Measurements from ENCODE around the gene PRDX3.

Gene PRDX3

GRCh38 chr10:119119400-119119799 is 59.2 kb downstream of the PRDX3 start:
- DNase-seq: no peak

- DNase-seq: no peak
Measured at GRCh38 chr10:119118231-119118630, 60.4 kb downstream of the PRDX3 start.
